T-helper 9 cell (primary cell): Measurements from ENCODE around the gene BAZ1B.
"Not testable (repeated sequence)": the region's sequence is repeated elsewhere in the genome, so short reads cannot be mapped to it uniquely, and the experiment has no call there.

Experiments used
- DNase-seq: peaks from one replicate; pipeline ENCODE4 v3.0.0-alpha.2; 2020

Gene BAZ1B

GRCh38 chr7:73423519-73424488 lies 98.3 kb downstream of the BAZ1B start:
- DNase-seq, result no peak

DNA sequence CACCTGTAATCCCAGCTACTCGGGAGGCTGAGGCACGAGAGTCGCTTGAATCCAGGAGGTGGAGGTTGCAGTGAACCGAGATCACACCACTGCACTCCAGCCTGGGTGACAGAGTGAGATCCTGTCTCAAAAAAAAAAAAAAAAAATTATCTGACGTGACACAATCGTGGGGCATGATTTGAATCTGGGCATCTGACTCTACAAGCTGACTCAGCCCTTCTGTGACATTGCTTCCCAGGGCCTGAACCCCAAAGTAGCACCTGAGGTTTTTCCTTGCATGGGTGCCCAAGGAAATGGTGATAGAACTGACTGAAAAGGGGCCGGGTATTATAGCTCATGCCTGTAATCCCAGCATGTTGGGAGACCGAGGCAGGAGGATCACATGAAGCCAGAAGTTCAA lies 101.5 kb downstream of the BAZ1B start:
- DNase-seq, result not testable (repeated sequence)

DNA sequence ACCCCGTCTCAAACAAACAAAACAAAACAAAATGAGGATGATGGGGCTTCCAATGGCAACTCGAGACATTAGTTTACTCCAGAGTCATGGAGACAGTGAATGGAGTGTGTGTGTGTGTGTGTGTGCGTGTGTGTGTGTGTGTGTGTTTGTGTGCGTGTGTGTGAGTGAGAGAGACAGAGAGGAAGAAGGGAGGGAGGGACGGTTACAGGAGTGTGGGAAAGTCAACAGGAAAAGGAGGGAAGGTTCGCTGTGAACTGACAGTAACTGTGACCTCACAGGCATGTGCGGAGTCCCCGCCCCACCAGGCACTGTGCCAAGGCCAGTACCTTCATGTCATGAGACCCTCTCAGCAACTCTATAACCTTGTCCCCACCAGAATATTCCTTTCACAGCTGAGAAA lies 102.1 kb downstream of the BAZ1B start:
- not testable (repeated sequence) for DNase-seq

DNA sequence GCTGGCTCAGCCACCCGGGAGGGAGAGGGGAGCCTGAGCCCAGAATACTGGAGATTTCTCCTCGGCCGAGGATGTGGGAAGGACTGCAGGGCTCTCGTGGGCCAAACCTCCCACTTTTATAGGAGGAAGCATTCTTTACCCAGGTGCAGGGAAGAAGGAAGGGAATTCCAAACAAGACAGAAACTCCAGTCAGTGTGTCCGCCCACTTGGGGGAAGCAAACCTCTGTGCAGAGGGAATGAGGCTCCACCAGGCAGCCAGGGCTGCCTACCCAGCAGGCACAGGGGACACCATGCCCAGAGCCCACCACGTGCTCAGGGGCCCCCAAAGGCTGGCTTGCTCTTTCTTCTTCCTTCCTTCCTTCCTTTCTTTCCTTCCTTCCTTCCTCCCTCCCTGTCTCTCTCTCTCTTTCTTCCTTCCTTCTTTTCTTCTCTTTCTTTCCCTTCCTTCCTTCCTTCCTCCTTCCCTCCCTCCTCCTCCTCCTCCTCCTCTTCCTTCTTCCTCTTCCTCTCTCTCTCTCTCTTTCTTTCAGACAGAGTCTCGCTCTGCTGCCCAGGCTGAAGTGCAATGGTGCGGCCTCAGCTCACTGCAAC lies 103.9 kb downstream of the BAZ1B start:
- DNase-seq, result no peak

GRCh38 chr7:73410541-73411131 lies 111.5 kb downstream of the BAZ1B start:
- not testable (repeated sequence) for DNase-seq

DNA sequence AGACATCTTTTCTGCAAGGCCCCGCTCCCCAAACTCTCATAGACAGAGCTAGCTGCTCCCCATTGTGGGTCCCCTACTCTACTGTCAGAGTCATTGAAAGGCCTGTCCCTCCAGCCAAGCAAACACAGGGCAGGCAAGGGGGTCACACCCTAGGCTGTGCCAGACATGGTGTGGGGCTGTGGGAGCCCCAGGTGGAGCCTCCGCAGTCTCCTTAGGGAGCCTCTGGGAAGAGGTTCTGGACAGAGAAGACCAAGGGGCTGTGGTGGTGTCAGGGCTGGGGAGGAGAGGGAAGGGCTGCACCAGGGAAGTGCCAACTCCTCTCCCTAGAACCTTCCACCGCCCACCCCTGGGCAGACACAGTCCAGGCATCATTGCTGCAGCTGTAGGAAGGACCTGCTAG lies 117.2 kb downstream of the BAZ1B start:
- not testable (repeated sequence) for DNase-seq

GRCh38 chr7:73399185-73400050 lies 122.7 kb downstream of the BAZ1B start:
- DNase-seq, result peak; percentile 28

DNA sequence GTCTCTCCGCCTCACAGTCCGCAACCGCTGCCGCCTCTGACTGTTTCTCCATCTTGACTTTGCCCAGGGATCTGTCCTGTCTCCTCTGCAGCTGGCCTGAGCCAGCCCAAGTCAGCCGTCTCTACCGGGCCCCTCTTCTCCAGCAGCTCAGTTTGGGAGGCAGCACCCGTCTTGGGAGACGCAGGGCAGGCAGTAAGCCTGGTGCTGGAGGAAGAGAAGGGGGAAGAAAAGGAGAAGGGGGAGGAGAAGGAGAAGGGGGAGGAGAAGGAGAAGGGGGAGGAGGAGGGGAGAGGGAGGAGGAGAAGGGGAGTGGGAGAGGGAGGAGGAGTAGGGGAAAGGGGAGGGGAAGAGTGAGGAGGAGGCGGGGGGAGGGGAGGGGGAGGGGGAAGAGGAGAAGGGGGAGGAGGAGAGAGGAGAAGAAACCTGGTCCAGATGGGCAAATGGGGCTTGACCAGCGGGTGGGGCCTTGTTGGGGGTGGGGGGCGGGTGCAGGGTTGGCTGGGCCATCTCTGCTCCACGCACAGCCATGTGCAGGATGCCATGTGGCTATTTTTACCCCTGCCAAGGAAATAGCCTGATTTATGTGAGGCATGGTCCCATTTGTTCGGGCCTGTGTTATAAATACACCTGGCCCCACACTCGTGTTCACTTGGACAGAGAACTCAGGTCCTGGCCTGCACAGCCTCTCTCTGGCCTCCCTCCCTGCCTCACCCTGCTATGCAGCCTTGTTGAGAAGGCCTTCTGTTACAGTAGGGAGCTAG lies 124.4 kb downstream of the BAZ1B start:
- no peak for DNase-seq

DNA sequence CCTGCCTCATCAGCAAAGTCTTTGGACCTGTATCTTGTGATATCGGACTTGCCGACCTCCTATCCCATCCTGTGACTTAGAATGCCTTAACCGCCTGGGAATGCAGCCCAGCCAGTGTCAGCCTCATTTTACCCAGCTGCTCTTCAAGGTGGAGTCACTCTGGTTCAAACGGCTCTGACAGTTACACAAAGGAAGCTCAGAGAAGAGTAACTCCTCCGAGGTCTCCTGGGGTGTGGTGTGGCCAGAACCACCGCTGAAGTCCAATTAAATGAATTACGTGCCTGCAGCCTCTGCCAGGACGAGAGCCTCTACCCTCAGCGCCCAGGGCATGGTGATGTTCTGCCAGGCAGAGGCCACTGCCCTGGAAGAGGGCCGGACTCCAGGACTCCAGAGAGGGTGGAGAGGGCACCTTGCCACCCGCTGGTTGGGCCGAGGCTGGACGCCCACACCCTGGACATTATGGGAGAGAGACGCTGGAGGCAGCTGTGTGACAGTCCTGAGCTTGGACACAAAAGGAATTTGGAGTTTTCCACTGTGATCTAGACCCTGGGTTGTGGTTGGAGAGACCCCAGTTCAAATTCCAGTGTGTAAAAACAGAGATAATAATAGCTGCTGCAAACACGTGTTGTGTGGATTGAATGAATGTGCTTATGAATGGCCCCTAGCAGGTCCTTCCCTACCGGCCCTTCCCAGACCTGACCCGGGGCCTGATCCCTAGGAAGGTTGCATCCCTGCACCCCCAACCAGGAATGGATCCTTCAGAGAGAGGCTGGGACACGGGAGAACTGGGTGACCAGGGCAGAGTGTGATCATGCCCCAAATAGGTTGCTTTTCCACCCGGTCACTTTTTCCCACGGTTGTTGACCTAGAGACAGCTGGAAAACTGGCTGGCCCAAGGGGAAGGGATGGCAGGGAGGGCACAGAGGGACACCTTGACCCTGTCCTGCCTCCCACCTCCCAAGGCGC lies 126.3 kb downstream of the BAZ1B start:
- no peak for DNase-seq

DNA sequence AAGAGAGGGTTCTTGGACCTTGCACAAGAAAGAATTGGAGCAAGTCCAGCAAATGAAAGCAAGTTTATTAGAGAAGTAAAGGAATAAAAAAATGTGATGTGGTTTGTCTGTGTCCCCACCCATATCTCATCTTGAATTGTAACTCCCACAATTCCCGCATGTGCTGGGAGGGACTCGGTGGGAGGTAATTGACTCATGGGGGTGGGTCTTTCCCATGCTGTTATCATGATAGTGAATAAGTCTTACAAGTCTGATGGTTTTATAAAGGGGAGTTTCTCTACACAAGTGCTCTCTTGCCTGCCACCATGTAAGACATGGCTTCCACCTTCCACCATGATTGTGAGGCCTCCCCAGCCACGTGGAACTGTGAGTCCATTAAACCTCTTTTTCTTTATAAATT lies 127.7 kb downstream of the BAZ1B start:
- no peak for DNase-seq

DNA sequence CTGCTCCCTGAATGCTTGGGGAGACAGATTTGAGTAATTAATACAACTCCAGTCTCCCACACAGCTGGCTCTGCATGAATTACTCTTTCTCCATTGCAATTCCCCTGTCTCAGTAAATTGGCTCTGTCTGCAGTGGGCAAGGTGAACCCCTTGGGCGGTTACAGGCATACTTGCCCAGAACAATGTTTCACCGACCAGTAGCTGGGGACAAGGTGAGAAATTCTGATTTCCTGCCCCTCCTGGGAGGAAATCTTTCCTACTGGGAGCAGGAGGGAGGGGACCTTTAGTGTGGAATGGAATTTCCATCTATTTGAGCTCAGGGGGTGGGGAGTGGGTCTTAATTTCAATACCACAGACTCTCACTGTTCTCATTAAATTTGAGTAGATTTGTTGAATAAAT lies 130.7 kb downstream of the BAZ1B start:
- no peak for DNase-seq
